H54 (cell line): ENCODE measurements around the gene MICALL2.

Experiments
- DNase-seq: peaks from one replicate; pipeline ENCODE4 v3.0.0; 2011; ENCODE audit warnings: low spot score, mixed read lengths; ENCODE audit not compliant: insufficient read length
- FAIRE-seq: peaks from 3 replicates; lab custom pipeline; 2011; peaks lifted over from hg19 to GRCh38; lab: Jason Lieb, UNC
- POLR2A ChIP-seq: IDR thresholded peaks from 2 replicates; pipeline ENCODE4 v1.6.1; 2011; ENCODE audit warnings: low read depth, mild to moderate bottlenecking, low read length

The MICALL2 gene

DNA sequence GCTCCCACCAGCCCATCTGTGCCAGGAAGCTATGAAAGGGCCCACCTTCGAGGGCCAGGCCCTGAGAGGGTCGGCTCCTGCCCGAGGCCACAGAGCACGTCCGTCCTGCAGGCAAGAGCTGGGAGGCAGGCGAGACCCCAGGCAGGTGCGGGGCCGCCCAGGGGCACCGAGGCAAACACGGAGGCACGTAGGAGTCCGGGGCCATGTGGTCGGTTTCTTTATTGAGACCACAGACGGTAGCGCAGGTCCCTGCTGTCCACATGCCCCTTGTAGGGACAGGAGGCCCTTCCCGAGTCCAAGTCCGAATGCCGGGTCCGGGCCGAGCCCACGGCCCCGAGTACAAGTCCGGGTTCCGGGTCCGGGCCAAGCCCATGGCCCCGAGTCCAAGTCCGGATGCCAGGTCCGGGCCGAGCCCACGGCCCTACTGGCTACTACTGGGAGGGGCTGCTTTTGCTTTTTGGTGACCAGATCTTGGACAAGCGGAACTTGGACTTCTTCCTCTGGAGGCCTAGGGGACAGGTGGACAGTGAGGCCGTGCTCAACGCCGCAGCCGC is 25.0 kb downstream of the MICALL2 start:
- no peak for DNase-seq
- FAIRE-seq: no peak
- TF ChIP-seq POLR2A: no peak

DNA sequence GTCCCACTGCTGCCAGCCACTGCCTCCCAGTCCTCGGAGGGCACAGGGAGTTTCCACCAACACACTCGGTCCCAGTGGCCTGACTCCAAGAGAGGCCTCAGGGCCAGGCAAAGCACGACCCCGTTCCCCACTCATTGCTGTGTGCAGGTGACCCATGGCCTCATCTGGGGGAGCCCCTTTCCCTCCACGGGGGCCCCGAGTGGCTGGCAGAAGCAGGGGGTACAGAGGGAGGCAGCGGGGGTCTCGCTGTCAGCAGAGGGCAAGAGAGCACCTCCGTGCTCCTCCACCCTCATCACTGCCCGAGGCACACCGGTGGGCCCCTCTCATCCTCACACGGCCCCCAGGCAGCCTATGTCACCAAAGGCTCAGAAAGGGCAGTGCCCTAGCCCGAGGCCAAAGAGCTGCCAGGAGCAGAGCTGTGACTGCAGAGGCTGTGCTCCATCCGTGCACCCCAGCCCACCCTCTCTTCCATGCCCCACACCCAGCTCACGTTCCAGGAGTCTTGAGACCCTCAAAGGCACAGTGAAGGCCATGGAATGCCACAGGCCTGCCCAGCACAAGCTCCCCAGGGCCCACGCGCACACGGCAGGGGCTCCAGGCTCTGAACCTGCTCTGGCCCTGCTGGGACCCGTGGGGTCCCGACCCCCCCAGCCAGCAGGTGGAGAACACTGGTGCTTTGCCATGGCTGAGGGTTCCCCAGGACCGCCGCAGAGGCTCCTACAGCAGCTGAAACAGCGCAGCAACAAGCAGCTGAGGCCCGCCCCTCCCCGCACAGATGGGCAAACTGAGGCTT is 25.9 kb downstream of the MICALL2 start:
- DNase-seq (no peak), FAIRE-seq (no peak)
- no peak for TF ChIP-seq POLR2A

DNA sequence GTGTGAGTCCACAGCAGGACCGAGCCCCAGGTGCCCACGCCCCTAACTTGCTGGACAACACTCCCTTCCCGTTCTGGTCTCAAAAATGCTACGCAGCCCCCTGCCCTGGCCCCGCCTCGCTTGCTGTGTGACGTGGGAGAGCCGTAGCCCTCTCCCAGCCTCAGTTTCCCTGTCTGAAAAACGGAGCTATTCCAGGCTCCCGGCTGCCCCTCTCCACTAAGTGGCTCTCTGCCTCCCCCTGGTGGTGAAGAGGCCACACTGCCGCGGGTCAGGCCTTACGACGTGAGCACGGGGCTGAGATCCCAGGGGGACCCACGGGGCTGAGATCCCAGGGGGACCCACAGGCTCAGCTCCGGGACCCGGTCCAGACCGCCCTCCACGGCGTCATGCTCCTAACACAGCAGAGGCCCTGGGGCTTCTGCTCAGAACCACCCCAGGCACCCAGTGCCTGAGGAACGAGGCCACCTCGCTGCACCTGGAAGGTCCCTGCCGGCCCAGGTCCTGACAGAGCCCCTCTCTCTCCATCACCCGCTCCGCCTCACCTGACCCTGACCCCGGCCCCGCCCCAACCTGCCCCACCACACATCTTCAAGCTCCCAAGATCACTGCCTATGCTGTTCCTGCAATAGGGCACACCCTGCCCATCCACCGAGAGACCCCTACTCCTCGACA is 26.7 kb downstream of the MICALL2 start:
- 0 out of 2 replicates have a peak, but pooled peaks have one; percentile 10 for TF ChIP-seq POLR2A
- DNase-seq (peak; percentile 87), FAIRE-seq (no peak)

DNA sequence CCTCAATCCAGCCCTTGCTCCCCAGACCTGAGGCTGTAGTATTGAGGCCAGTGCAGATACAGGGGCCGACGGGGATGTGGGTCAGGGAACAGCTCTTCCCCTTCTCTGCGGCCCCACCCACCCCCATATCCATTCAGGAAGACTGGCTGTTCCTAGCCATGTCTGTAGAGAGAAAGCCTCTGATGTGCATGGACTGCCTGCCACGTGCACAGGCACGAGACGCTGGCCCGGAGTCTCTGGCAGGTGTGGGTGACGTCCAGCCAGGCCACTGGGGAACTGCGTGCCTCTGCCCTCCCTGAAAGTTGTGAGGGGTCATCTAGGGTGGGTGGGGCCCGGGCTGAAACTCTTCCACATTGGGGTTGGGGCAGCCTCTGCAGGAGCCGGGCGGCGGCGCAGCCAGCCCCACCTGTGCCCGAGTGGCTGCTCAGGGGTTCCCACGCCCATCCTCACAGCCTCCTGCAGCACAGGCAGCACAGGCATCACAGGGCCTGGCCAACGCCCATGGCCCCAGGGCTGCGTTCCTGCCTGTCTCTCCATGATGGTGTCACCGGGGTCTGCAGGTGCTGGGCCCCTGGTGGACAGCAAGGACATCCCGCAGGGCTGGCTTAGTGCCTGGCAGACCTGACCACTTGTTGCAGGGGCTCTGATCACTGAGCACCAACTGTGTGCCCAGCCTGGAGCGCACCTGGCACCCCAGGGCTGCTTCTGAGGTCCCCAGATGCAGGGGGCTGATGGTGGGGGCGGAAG is 27.5 kb downstream of the MICALL2 start:
- TF ChIP-seq POLR2A: no peak
- DNase-seq (no peak), FAIRE-seq (no peak)

DNA sequence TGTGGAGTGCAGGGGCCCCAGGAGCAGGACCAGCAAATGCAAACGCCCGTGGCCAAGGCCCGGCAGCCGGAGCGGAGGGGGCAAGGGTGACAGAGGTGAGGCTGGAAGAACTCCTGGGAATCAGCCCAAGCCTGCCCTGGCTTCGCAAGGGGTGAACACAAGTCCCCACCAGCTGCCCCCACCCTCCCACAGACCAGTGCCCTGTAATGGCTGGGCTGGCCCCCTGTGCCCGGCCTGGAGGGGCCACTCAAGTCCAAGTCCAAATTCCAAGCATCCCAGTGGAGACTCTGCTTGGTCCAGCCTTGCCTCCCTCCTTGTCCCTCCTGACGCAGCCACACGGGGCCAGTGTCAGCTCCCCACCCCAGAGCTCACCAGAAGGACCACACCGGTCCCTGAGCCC is 28.0 kb downstream of the MICALL2 start:
- DNase-seq (no peak), FAIRE-seq (no peak)
- no peak for TF ChIP-seq POLR2A

DNA sequence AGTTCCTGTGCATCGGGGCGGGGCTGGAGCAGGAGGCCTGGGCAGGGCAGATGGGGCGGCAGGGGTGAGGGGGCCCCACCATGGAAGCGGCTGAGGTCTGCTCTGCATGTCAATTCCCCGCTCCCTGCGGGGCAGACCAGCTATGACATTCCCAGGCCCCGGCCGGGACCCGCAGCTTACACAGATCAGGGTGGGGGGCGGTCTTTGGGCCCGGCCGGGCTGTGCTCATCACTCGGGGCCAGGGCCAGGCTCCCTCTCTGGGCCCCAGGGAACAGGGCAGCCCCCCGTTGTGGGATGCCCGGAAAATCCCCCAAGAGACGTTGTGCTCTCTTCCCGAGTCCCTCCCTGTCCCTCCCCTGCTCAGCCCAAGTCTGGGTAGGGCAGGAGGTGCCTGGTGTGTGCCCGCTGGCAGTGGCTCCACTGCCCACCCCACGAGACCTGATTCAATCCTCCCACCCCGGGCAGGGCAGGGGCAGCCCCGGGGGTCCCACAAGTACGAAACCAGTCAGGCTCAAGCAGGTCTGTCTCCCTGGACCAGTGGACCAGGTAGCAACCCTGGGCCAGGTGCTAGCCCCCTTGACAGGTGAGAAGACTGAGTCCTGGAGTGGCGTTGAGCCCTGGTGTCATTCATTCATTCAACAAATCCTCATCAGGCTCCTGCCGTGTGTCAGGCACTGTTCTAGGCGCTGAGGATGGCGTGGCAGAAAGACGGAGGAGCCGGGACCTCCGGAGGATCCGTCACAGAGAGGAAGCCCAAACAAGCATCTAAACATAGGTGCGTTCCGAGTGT is 29.0 kb downstream of the MICALL2 start:
- FAIRE-seq: no peak
- DNase-seq: no peak
- TF ChIP-seq POLR2A: no peak

DNA sequence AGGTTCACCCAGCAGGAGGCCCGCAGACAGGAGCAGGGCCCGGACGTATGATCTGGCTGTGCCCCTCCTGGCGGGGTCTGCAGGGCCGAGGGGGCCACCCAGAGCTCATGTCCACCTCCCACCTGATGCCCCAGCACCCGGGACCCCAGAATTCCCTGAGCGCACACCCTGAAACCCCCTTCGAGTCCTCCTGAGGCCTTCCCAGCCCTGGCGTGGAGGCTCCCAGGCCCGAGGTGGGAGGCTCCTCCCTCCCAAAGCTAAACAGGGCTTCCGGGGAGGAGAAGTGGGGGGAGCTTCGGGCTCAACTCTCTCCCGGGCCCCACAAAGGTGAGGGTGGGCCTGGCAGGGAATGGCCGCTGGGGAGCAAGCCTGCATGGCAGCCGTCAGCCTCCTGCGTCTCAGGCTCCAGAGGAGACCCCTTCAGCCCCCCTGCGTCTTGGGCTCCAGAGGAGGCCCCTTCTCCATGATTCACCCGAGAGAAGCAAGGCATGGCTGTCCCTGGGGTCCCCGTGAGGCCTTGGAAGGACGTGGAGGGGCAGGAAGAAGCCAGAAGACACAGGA is 30.2 kb downstream of the MICALL2 start:
- no peak for FAIRE-seq
- DNase-seq: no peak
- TF ChIP-seq POLR2A: no peak

- no peak for DNase-seq
- no peak for FAIRE-seq
- no peak for TF ChIP-seq POLR2A
Measured at GRCh38 chr7:1427064-1427657, 32.1 kb downstream of the MICALL2 start.

- no peak for TF ChIP-seq POLR2A
- no peak for DNase-seq
- no peak for FAIRE-seq
Measured at GRCh38 chr7:1426474-1426873, 32.8 kb downstream of the MICALL2 start.

GRCh38 chr7:1425292-1426136 is 33.8 kb downstream of the MICALL2 start:
- TF ChIP-seq POLR2A: no peak
- peak; percentile 84 for DNase-seq
- FAIRE-seq: no peak

DNA sequence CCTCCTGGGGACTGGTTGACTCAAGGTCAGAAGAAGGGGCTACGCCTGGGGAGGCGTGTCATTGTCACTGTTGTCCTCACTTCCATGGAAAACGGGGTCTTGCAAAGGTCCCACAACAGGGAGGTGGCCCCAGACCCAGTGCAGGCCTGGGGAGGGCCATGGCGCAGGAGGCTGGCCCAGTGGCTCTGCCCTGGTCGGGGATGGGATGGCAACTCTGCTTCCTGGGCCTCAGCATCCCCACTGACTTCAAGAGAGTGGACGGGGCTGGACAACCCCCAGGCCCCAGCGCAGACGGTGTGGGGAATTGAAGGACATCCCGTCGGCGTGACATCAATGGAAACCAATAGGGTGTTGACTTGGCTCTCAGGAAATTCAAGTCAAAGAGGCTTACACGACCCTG is 35.2 kb downstream of the MICALL2 start:
- no peak for DNase-seq
- TF ChIP-seq POLR2A: no peak

More for the DNA sequence above, 35.2 kb downstream of the MICALL2 start:
- FAIRE-seq: no peak
